ENCODE results near the gene PALD1. TPM values are rescaled to one million over a fixed set of nuclear protein-coding genes. Genes with fewer than 3 reads are reported as not detected.

PALD1 gene
- total RNA-seq, 4 donors from 2014 or later = 10.7 to 28.2 (median 14.0) TPM

GRCh38 chr10:70540089-70540788 lies 61.7 kb downstream of the PALD1 start:
- intact Hi-C loops (cut with DNase I) = loop anchor here (5.0 to 10.0 kb wide), 3 partner anchors 78 to 675 kb away; partner anchors contain the start of gene UNC5B
- H3K9me3 ChIP-seq = no peaks in the 10 kb centered on the region
- no peak overlapping the region for H3K4me3 ChIP-seq (replicated peaks in 1 of 3)
- no peaks in the 10 kb centered on the region for H3K36me3 ChIP-seq
- TF ChIP-seq CTCF (IDR thresholded peaks at IDR 0.05) (peak in 5 of 6 experiments; percentile 25 to 53 (median 33)), POLR2A (IDR thresholded peaks at IDR 0.05) (no peak)
- H3K4me1 ChIP-seq = no peaks in the 10 kb centered on the region
- 77 to 82% methylated on average over 12 of the region's 17 CpGs for WGBS, 2 donors
- DNase-seq = peak in 1 of 2 donors; percentile 14
- no peaks in the 10 kb centered on the region for H3K27me3 ChIP-seq
- no peak overlapping the region for H3K27ac ChIP-seq

GRCh38 chr10:70540789-70541360 lies 62.3 kb downstream of the PALD1 start:
- TF ChIP-seq POLR2A (IDR thresholded peaks at IDR 0.05) = no peak
- peak in 1 of 6 experiments; percentile 3 for TF ChIP-seq CTCF (IDR thresholded peaks at IDR 0.05)
- Histone ChIP-seq H3K4me3 (replicated peaks in 1 of 3) (no peak overlapping the region), H3K27ac (no peak overlapping the region), H3K9me3 (no peaks in the 10 kb centered on the region), H3K36me3 (no peaks in the 10 kb centered on the region), H3K4me1 (no peaks in the 10 kb centered on the region), H3K27me3 (no peaks in the 10 kb centered on the region)
- DNase-seq = no peak
- WGBS, 2 donors = 89 to 92% methylated on average over 12 to 15 of the region's 15 CpGs
- intact Hi-C loops (cut with DNase I) = loop anchor here (5.0 to 10.0 kb wide), 3 partner anchors 79 to 674 kb away; partner anchors contain the start of gene UNC5B

- no peaks in the 10 kb centered on the region for H3K36me3 ChIP-seq
- intact Hi-C loops (cut with DNase I) = loop anchor here (5.0 to 10.0 kb wide), 3 partner anchors 80 to 673 kb away; partner anchors contain the start of gene UNC5B
- no peak for DNase-seq
- no peak overlapping the region for H3K4me3 ChIP-seq (replicated peaks in 1 of 3)
- no peaks in the 10 kb centered on the region for H3K27me3 ChIP-seq
- H3K9me3 ChIP-seq = no peaks in the 10 kb centered on the region
- peaks cover 5 to 8% of the 10 kb centered on the region in 2 donors for H3K4me1 ChIP-seq
- H3K27ac ChIP-seq = no peak overlapping the region
- TF ChIP-seq CTCF (IDR thresholded peaks at IDR 0.05) (no peak), POLR2A (IDR thresholded peaks at IDR 0.05) (no peak)
- WGBS, 2 donors = 88 to 89% methylated on average over 14 of the region's 14 CpGs
Observed at GRCh38 chr10:70541736-70542564, 63.4 kb downstream of the PALD1 start.

GRCh38 chr10:70542565-70542938 lies 64.0 kb downstream of the PALD1 start:
- intact Hi-C loops (cut with DNase I) = loop anchor here (5.0 to 10.0 kb wide), 3 partner anchors 80 to 672 kb away; partner anchors contain the start of gene UNC5B
- Histone ChIP-seq H3K4me3 (replicated peaks in 1 of 3) (no peak overlapping the region), H3K9me3 (no peaks in the 10 kb centered on the region), H3K27ac (no peak overlapping the region), H3K4me1 (peaks cover 5 to 8% of the 10 kb centered on the region in 2 donors), H3K36me3 (no peaks in the 10 kb centered on the region), H3K27me3 (no peaks in the 10 kb centered on the region)
- TF ChIP-seq POLR2A (IDR thresholded peaks at IDR 0.05) (no peak), CTCF (IDR thresholded peaks at IDR 0.05) (no peak)
- WGBS, 2 donors = 94 to 95% methylated on average over 3 of the region's 3 CpGs
- no peak for DNase-seq

All from thyroid gland (tissue), 4 donors.